SK-N-SH (cell line): ENCODE data around the gene RTN4RL1. TPM values are rescaled to one million over a fixed set of nuclear protein-coding genes. Genes with fewer than 3 reads are reported as not detected.

Experiments used
- CTCF ChIA-PET: fragments of 300-600, 350-600 bp; formaldehyde crosslinking; extraction: SDS; loops from one replicate; lab custom pipeline; 2021; lab: Yijun Ruan, JAX
- POLR2A ChIA-PET: fragments of 350-600 bp; sonication (Branson Sonifier 250); formaldehyde crosslinking; extraction: SDS; loops from one replicate; lab custom pipeline; 2020; ENCODE audit warnings: antibody characterized with exemption, inconsistent platforms; lab: Yijun Ruan, JAX
- DNase-seq: peaks from one replicate; pipeline ENCODE4 v3.0.0; 2012
- H2AFZ ChIP-seq: fragments of 200-600 bp; sonication (generic); 2 replicates; pipeline ENCODE4 v1.8.1; 2016; ENCODE audit warnings: antibody characterized with exemption, mild to moderate bottlenecking, low read depth
- H3F3A ChIP-seq: fragments of 200-600 bp; sonication (generic); replicated peaks from 2 replicates; pipeline ENCODE3; 2016; ENCODE audit warnings: antibody characterized with exemption, mild to moderate bottlenecking; ENCODE audit not compliant: insufficient read depth
- H3K27ac ChIP-seq, 2 experiments: fragments of 200-500 bp in 1 of 2; fragments of 200-600 bp in 1 of 2; sonication (Bioruptor generic) in 1 of 2; sonication (generic), shearing (Covaris generic) in 1 of 2; 2 replicates each; pipeline versions ENCODE4 v1.5.1 to v1.6.1; 2014 to 2016; ENCODE audit warnings: low read depth in 2 of 2, inconsistent platforms in 1 of 2, low read length in 1 of 2, mild to moderate bottlenecking in 1 of 2, mixed read lengths in 1 of 2
- H3K27me3 ChIP-seq: fragments of 200-600 bp; sonication (generic), shearing (Covaris generic); 2 replicates; pipeline ENCODE4 v1.6.1; 2016; ENCODE audit warnings: mixed run types; ENCODE audit not compliant: insufficient read depth
- H3K36me3 ChIP-seq, 2 experiments: fragments of 200-500 bp in 1 of 2; fragments of 200-600 bp in 1 of 2; sonication (Bioruptor generic) in 1 of 2; sonication (generic) in 1 of 2; replicated peaks in 1 of 2; 2 replicates each; pipeline versions ENCODE3 to v1.5.1; 2014 to 2016; ENCODE audit warnings: low read length in 1 of 2, mild to moderate bottlenecking in 1 of 2; ENCODE audit not compliant: insufficient read depth in 2 of 2, control insufficient read depth in 1 of 2
- H3K4me1 ChIP-seq, 2 experiments: fragments of 200-500 bp in 1 of 2; fragments of 200-600 bp in 1 of 2; sonication (Bioruptor generic) in 1 of 2; sonication (generic), shearing (Covaris generic) in 1 of 2; 2 replicates each; pipeline versions ENCODE4 v1.5.1 to v1.6.1; 2014 to 2016; ENCODE audit warnings: low read depth in 1 of 2, low read length in 1 of 2, mixed run types in 1 of 2; ENCODE audit not compliant: insufficient read depth in 2 of 2, control insufficient read depth in 1 of 2
- H3K4me2 ChIP-seq: fragments of 200-600 bp; sonication (generic), shearing (Covaris generic); 2 replicates; pipeline ENCODE4 v1.6.1; 2017; ENCODE audit warnings: mixed run types
- H3K4me3 ChIP-seq, 2 experiments: fragments of 200-500 bp in 1 of 2; fragments of 200-600 bp in 1 of 2; sonication (Bioruptor generic) in 1 of 2; sonication (generic), shearing (Covaris generic) in 1 of 2; 2 replicates each; pipeline versions ENCODE4 v1.5.1 to v1.8.1; 2014 to 2016; ENCODE audit warnings: low read depth in 2 of 2, inconsistent platforms in 1 of 2, low read length in 1 of 2, mild to moderate bottlenecking in 1 of 2, mixed read lengths in 1 of 2, moderate library complexity in 1 of 2
- H3K79me2 ChIP-seq: fragments of 200-600 bp; sonication (generic); 2 replicates; pipeline ENCODE4 v1.8.1; 2017; ENCODE audit warnings: mild to moderate bottlenecking; ENCODE audit not compliant: insufficient read depth
- H3K9ac ChIP-seq: fragments of 200-600 bp; sonication (generic); 2 replicates; pipeline ENCODE4 v1.6.1; 2017; ENCODE audit warnings: mixed run types
- H3K9me2 ChIP-seq: fragments of 200-600 bp; sonication (generic); 2 replicates; pipeline ENCODE4 v1.6.1; 2017; ENCODE audit warnings: mixed run types
- H3K9me3 ChIP-seq: fragments of 200-600 bp; sonication (generic); 2 replicates; pipeline ENCODE4 v1.6.1; 2017; ENCODE audit warnings: mixed run types, mild to moderate bottlenecking, moderate library complexity
- H4K20me1 ChIP-seq: fragments of 200-600 bp; sonication (generic); 2 replicates; pipeline ENCODE4 v1.6.1; 2017; ENCODE audit warnings: mild to moderate bottlenecking, mixed run types; ENCODE audit not compliant: insufficient read depth
- ELF1 ChIP-seq: IDR thresholded peaks from 2 replicates; pipeline ENCODE4 v1.4.0; 2012
- FOSL2 ChIP-seq: IDR thresholded peaks from 2 replicates; pipeline ENCODE4 v1.4.0; 2012; ENCODE audit warnings: low read depth, mild to moderate bottlenecking, moderate library complexity, borderline replicate concordance
- GATA2 ChIP-seq: sonication (generic); formaldehyde crosslinking; IDR thresholded peaks from 2 replicates; pipeline ENCODE4 v1.5.0; 2020; ENCODE audit warnings: mild to moderate bottlenecking, missing genetic modification reagents
- JUND ChIP-seq: IDR thresholded peaks from 2 replicates; pipeline ENCODE4 v1.4.0; 2012
- MEF2A ChIP-seq: IDR thresholded peaks from 2 replicates; pipeline ENCODE4 v1.4.0; 2012; ENCODE audit warnings: low read depth, borderline replicate concordance
- NFIC ChIP-seq: IDR thresholded peaks from 2 replicates; pipeline ENCODE4 v1.4.0; 2012; ENCODE audit warnings: borderline replicate concordance
- RAD21 ChIP-seq: IDR thresholded peaks from 2 replicates; pipeline ENCODE4 v1.6.1; 2012; ENCODE audit warnings: mild to moderate bottlenecking, low read length
- SMC3 ChIP-seq: IDR thresholded peaks from 2 replicates; pipeline ENCODE4 v1.6.1; 2012; ENCODE audit warnings: low read depth, low read length, improper control_type of control experiment
- WGBS: methylation state at CpG from one replicate; pipeline ENCODE4 v1.1.6; 2017; ENCODE audit warnings: low lambda C conversion rate; 5-methylcytosine and 5-hydroxymethylcytosine counted together
- polyA plus RNA-seq, 3 experiments: library from polyadenylated mRNA; depleted of rRNA; stranded (reverse); fragments of >200 nt; gene quantifications; 2 replicates each; pipeline ENCODE4 v1.2.3, GENCODE V29; 2012
- TF ChIP-seq, protein P1 (sequence below): IDR thresholded peaks from 2 replicates; pipeline ENCODE4 v1.6.1; 2012; ENCODE audit warnings: mild to moderate bottlenecking, low read depth, low read length, moderate library complexity
- TF ChIP-seq, protein P2 (sequence below): fragments of 200-600 bp; sonication (generic); IDR thresholded peaks from 2 replicates; pipeline ENCODE4 v1.6.1; 2017; ENCODE audit warnings: antibody characterized with exemption, mild to moderate bottlenecking, moderate library complexity
- TF ChIP-seq, protein P3 (sequence below): fragments of 150-350 bp; IDR thresholded peaks from 2 replicates; pipeline ENCODE4 v1.6.1; 2016; ENCODE audit warnings: mild to moderate bottlenecking, low read depth, low read length

RTN4RL1 gene
- polyA plus RNA-seq, 1 of the 3 experiments (the other 2 are of a cell fraction) = 0.07 TPM

DNA sequence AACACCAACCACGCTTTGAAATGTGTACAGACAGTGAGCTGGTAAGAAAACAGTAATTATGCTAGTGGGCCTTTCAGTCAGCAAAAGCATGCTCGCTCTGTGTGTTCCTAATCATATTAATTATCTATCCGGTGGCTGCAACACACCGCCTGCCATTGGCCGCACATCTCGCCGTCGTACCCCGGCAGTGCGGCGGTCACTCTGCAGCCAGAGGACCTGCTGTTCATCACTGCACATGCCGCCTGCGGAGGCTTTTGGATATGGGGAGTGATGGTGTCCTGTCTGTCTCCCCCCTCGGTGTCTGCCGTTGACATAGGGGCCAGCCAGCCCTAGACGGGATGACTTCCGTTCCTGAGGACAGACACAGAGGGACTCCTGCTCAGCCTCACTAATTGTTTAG lies 126.8 kb downstream of the RTN4RL1 start (continued):
- TF ChIP-seq, protein P1, sequence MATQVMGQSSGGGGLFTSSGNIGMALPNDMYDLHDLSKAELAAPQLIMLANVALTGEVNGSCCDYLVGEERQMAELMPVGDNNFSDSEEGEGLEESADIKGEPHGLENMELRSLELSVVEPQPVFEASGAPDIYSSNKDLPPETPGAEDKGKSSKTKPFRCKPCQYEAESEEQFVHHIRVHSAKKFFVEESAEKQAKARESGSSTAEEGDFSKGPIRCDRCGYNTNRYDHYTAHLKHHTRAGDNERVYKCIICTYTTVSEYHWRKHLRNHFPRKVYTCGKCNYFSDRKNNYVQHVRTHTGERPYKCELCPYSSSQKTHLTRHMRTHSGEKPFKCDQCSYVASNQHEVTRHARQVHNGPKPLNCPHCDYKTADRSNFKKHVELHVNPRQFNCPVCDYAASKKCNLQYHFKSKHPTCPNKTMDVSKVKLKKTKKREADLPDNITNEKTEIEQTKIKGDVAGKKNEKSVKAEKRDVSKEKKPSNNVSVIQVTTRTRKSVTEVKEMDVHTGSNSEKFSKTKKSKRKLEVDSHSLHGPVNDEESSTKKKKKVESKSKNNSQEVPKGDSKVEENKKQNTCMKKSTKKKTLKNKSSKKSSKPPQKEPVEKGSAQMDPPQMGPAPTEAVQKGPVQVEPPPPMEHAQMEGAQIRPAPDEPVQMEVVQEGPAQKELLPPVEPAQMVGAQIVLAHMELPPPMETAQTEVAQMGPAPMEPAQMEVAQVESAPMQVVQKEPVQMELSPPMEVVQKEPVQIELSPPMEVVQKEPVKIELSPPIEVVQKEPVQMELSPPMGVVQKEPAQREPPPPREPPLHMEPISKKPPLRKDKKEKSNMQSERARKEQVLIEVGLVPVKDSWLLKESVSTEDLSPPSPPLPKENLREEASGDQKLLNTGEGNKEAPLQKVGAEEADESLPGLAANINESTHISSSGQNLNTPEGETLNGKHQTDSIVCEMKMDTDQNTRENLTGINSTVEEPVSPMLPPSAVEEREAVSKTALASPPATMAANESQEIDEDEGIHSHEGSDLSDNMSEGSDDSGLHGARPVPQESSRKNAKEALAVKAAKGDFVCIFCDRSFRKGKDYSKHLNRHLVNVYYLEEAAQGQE = no peak

DNA sequence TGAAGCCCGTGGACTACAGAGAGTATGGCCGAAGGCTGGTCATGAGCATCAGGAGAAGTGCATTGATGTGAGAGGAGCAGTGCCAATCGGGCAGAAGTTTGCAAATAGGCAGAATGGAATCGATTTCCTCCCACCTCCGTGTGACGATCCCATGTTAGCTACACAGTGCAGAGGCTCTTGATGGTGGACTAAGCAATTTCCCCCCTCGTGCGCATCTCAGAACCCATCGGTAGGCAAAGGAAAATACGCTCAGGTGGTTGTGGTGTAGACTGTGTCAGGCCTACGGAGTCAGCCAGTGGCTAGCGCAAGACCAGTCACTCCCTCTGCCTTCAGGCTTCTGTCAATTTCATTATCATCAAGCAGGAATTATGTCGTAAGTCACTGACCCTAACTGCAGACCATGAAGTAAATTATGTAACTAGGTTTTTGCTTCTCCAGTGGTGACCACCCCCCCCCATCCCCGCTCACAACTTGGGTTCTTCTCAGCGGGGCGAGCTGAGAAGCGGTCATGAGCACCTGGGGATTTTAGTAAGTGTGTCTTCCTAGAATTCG lies 128.0 kb downstream of the RTN4RL1 start:
- H3K4me3 ChIP-seq = no peak overlapping the region
- DNase-seq = no peak
- H2AFZ ChIP-seq = no peak overlapping the region
- H3K4me2 ChIP-seq = no peak overlapping the region
- CTCF ChIA-PET = interaction anchor here (1.1 to 1.4 kb wide), 3 partner anchors 12 to 128 kb away, joined by 3 to 4 read pairs (median 3); no protein-coding TSS in a partner anchor
- WGBS = 87% methylated on average over 18 of the region's 18 CpGs
- no peaks in the 10 kb centered on the region for H4K20me1 ChIP-seq
- H3K4me1 ChIP-seq = peaks cover 0 to 25% of the 10 kb centered on the region in 2 experiments; a peak in 2 of 4 replicates
- H3K27me3 ChIP-seq = no peaks in the 10 kb centered on the region
- H3K9me2 ChIP-seq = no peaks in the 10 kb centered on the region
- H3K27ac ChIP-seq = peak overlapping the region in 1 of 2 experiments; percentile 91; a peak in 2 of 4 replicates
- H3K9me3 ChIP-seq = no peaks in the 10 kb centered on the region
- peaks cover 25 to 35% of the 10 kb centered on the region in 2 experiments for H3K36me3 ChIP-seq
- no peaks in the 10 kb centered on the region for H3K79me2 ChIP-seq
- H3F3A ChIP-seq = no peaks in the 10 kb centered on the region
- H3K9ac ChIP-seq = no peak overlapping the region
- TF ChIP-seq MEF2A = no peak
- no peak for TF ChIP-seq SMC3
- TF ChIP-seq GATA2 (CRISPR knock-in tag) = no peak
- no peak for TF ChIP-seq ELF1
- POLR2A ChIA-PET = no interaction called here

DNA sequence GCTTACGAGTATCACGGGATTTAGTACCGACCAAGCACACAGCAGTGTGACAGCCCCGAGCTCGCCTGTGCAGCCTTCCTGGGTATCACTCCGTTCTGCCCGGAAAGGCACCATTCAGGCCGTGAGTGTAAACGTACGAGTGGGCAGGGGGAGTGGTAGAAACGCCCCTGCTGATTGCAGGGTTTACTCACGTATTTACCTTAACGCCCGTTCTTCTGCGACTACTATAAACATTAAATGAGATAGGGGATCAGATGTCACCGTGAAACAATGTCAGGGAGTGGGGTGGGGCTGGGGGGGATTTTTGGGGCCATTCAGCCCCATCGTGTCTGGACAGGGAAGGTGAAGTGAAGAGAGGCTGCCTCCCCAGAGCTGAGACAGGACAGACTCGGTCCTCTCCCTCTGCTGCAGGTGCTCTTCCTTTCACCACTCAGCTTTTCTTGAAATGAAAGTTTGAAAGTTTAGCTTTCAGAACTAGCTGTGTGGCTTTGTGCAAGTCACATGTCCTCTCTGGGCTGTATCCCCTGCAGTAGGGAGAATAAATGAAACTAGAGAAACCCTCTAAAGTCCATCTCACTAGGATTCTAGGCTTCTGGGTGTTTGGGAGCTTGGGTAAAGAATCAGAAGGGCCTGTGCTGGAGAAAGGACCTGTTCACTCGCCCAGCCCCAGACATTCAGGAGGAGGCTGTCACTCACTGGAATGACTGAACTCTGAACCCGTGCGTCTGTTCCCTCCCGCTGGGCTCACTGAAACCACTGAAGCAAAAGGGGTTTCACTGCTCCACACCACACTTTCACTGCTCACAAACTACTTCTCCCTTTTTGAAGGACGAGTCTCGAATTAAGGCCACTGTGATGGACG lies 128.7 kb downstream of the RTN4RL1 start:
- Histone ChIP-seq H3K4me3 (no peak overlapping the region), H4K20me1 (no peaks in the 10 kb centered on the region), H3K9ac (no peak overlapping the region), H3K79me2 (no peaks in the 10 kb centered on the region), H3K27ac (peak overlapping the region in 1 of 2 experiments; percentile 91; a peak in 2 of 4 replicates), H3K36me3 (peaks cover 26 to 35% of the 10 kb centered on the region in 2 experiments), H2AFZ (no peak overlapping the region), H3K9me2 (no peaks in the 10 kb centered on the region), H3K9me3 (no peaks in the 10 kb centered on the region), H3K27me3 (no peaks in the 10 kb centered on the region), H3F3A (no peaks in the 10 kb centered on the region), H3K4me2 (no peak overlapping the region), H3K4me1 (peaks cover 0 to 25% of the 10 kb centered on the region in 2 experiments; a peak in 2 of 4 replicates)
- 93% methylated on average over 25 of the region's 25 CpGs for WGBS
- CTCF ChIA-PET = interaction anchor here (1.1 to 1.7 kb wide), 4 partner anchors 14 to 348 kb away, joined by 3 read pairs; no protein-coding TSS in a partner anchor
- POLR2A ChIA-PET = no interaction called here
- no peak for DNase-seq
- TF ChIP-seq, protein P2, sequence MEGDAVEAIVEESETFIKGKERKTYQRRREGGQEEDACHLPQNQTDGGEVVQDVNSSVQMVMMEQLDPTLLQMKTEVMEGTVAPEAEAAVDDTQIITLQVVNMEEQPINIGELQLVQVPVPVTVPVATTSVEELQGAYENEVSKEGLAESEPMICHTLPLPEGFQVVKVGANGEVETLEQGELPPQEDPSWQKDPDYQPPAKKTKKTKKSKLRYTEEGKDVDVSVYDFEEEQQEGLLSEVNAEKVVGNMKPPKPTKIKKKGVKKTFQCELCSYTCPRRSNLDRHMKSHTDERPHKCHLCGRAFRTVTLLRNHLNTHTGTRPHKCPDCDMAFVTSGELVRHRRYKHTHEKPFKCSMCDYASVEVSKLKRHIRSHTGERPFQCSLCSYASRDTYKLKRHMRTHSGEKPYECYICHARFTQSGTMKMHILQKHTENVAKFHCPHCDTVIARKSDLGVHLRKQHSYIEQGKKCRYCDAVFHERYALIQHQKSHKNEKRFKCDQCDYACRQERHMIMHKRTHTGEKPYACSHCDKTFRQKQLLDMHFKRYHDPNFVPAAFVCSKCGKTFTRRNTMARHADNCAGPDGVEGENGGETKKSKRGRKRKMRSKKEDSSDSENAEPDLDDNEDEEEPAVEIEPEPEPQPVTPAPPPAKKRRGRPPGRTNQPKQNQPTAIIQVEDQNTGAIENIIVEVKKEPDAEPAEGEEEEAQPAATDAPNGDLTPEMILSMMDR = no peak
- no peak for TF ChIP-seq SMC3
- TF ChIP-seq ELF1 = no peak
- TF ChIP-seq, protein P1 = no peak
- no peak for TF ChIP-seq NFIC
- TF ChIP-seq, protein P3, sequence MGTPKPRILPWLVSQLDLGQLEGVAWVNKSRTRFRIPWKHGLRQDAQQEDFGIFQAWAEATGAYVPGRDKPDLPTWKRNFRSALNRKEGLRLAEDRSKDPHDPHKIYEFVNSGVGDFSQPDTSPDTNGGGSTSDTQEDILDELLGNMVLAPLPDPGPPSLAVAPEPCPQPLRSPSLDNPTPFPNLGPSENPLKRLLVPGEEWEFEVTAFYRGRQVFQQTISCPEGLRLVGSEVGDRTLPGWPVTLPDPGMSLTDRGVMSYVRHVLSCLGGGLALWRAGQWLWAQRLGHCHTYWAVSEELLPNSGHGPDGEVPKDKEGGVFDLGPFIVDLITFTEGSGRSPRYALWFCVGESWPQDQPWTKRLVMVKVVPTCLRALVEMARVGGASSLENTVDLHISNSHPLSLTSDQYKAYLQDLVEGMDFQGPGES = no peak
- no peak for TF ChIP-seq MEF2A
- no peak for TF ChIP-seq JUND
- no peak for TF ChIP-seq RAD21
- no peak for TF ChIP-seq FOSL2
